Kidney (tissue), 14 donors: ENCODE measurements around the gene GPC5. TPM values are rescaled to one million over a fixed set of nuclear protein-coding genes. Genes with fewer than 3 reads are reported as not detected.

Experiments used
- DNase-seq, 5 donors: peaks; one replicate each; pipeline ENCODE4 v3.0.0-alpha.2; 2013 to 2020
- FAIRE-seq: peaks from 2 replicates; lab custom pipeline; 2012; peaks lifted over from hg19 to GRCh38; lab: Jason Lieb, UNC
- H3K27ac ChIP-seq, 2 donors: one replicate each; pipeline ENCODE4 v1.7.0; 2013; ENCODE audit warnings: low read depth in 2 of 2, low read length in 2 of 2, inconsistent platforms in 1 of 2
- H3K27me3 ChIP-seq: one replicate; pipeline ENCODE4 v1.7.1; 2013; ENCODE audit warnings: low read length, inconsistent platforms; ENCODE audit not compliant: control insufficient read depth, insufficient read depth
- H3K36me3 ChIP-seq, 3 donors: one replicate each; pipeline versions ENCODE4 v1.7.0 to v1.7.1; 2013; ENCODE audit warnings: low read length in 3 of 3, control low read depth in 1 of 3, inconsistent platforms in 1 of 3; ENCODE audit not compliant: insufficient read depth in 3 of 3, control insufficient read depth in 2 of 3
- H3K4me1 ChIP-seq, 3 donors: one replicate each; pipeline versions ENCODE4 v1.7.0 to v1.7.1; 2013; ENCODE audit warnings: low read length in 3 of 3, inconsistent platforms in 1 of 3, low read depth in 1 of 3; ENCODE audit not compliant: control insufficient read depth in 2 of 3, insufficient read depth in 2 of 3
- H3K4me3 ChIP-seq, 3 donors: one replicate each; pipeline versions ENCODE4 v1.7.0 to v1.8.1; 2013; ENCODE audit warnings: low read length in 3 of 3, control low read depth in 1 of 3, inconsistent platforms in 1 of 3
- H3K9ac ChIP-seq, 3 donors: one replicate each; pipeline versions ENCODE4 v1.7.0 to v1.7.1; 2013; ENCODE audit warnings: low read length in 3 of 3, control low read depth in 1 of 3, inconsistent platforms in 1 of 3
- H3K9me3 ChIP-seq, 3 donors: one replicate each; pipeline versions ENCODE4 v1.7.0 to v1.7.1; 2013; ENCODE audit warnings: low read length in 3 of 3, control low read depth in 1 of 3, inconsistent platforms in 1 of 3; ENCODE audit not compliant: control insufficient read depth in 2 of 3, insufficient read depth in 1 of 3
- intact Hi-C: fragments of 100-400 bp; cut with DNase I; formaldehyde crosslinking; loops from one replicate; pipeline ENCODE4 v1.11.1; 2022
- polyA plus RNA-seq: library from polyadenylated mRNA; stranded (reverse); fragments of 350-450 nt; fragmentation: Illumina TruSeq; extraction: RNeasy Lipid Tissue Mini Kit (QIAGEN cat#74804); gene quantifications from one replicate; pipeline ENCODE4 v1.2.3, GENCODE V29; 2014; ENCODE audit warnings: low read depth, low replicate concordance; ENCODE audit not compliant: insufficient read depth
- total RNA-seq: library from RNA; stranded (reverse); fragmentation: NEBNext Ultra II Directional; extraction: Animal tissue kit (Norgen Biotek cat#: 25700); gene quantifications from one replicate; pipeline ENCODE4 v1.2.1, GENCODE V29; 2021
- TF ChIP-seq, protein P1 (sequence below): IDR thresholded peaks from 3 replicates; pipeline ENCODE4 v1.5.1; 2012; ENCODE audit warnings: mild to moderate bottlenecking, moderate library complexity, borderline replicate concordance; ENCODE audit not compliant: insufficient read depth; ENCODE audit errors: extremely low read depth
- donor health status: control.
- donor health status: control.
- donor health status: control.
- donor health status: control.
- donor health status: control.
- donor health status: DM: yes; HTN: yes; CAD: no.
- donor health status: Normal renal cell carcinoma (clear cell type).

Gene GPC5
- total and polyA plus RNA-seq, 2 donors from 2014 or later = 0.47 to 6.8 TPM

DNA sequence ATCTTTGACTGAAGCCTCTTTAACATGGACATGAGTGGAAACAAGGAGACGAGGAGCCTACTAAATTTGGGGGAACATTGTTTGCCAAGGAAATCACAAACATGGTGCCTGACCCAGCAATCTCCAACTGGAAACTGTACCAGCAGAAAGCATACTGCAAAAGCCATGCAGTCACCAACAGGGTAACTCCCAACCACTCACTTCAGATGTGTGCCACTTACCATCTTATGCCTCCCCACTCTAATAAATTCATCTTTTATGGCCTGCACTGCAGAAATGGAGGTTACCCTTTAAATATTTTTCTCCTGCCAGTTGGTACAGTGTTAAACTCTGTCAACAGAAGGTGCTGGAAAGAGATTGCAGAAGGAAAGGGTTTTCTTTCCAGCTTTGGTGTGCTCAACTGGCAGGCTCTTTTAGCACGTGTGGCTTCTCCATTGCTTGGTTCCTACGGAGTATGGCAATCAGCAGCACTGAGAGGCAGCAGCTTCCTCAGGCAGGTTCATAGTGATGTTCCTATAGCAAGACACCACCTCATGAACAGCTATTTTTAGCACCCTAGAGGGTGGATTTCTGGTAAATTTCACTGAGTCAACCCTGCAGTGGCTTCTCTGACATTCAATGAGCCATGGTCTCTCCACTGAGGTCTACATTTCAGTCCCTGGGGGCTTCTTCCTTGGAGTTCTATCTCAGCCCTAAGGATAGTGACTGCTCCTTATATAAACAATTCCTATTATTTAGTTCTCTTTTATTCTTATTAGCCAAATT, 29.6 kb upstream of the GPC5 start:
- Histone ChIP-seq H3K27me3 (no peaks in the 10 kb centered on the region), H3K9ac (no peak overlapping the region), H3K9me3 (no peaks in the 10 kb centered on the region), H3K27ac (no peak overlapping the region), H3K4me3 (no peak overlapping the region), H3K4me1 (no peaks in the 10 kb centered on the region), H3K36me3 (no peaks in the 10 kb centered on the region)
- TF ChIP-seq, protein P1, sequence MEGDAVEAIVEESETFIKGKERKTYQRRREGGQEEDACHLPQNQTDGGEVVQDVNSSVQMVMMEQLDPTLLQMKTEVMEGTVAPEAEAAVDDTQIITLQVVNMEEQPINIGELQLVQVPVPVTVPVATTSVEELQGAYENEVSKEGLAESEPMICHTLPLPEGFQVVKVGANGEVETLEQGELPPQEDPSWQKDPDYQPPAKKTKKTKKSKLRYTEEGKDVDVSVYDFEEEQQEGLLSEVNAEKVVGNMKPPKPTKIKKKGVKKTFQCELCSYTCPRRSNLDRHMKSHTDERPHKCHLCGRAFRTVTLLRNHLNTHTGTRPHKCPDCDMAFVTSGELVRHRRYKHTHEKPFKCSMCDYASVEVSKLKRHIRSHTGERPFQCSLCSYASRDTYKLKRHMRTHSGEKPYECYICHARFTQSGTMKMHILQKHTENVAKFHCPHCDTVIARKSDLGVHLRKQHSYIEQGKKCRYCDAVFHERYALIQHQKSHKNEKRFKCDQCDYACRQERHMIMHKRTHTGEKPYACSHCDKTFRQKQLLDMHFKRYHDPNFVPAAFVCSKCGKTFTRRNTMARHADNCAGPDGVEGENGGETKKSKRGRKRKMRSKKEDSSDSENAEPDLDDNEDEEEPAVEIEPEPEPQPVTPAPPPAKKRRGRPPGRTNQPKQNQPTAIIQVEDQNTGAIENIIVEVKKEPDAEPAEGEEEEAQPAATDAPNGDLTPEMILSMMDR = no peak
- FAIRE-seq (no peak), DNase-seq (no peak)
- intact Hi-C loops = no loop called here

DNA sequence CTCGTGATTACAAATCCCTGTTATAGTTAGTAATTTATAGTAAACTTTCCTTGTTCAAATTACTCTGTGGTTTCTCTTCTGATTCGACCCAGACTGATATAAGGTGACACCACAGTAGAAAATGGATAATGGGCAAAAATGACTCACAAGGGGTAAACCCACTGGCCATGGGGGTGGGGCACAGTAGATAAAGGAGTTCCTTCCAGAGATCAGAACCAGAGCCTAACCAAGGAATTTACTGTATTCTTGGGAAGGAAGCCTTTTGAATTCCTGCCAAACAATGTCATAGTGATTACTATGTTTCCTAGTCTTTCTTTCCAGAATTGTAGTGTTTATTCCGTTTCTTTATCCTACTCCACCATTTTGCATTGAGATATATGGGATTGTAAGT, 29.0 kb upstream of the GPC5 start:
- no peak overlapping the region for H3K27ac ChIP-seq
- no peaks in the 10 kb centered on the region for H3K4me1 ChIP-seq
- DNase-seq (no peak), FAIRE-seq (no peak)
- no peaks in the 10 kb centered on the region for H3K27me3 ChIP-seq
- H3K4me3 ChIP-seq = no peak overlapping the region
- no peaks in the 10 kb centered on the region for H3K36me3 ChIP-seq
- H3K9me3 ChIP-seq = no peaks in the 10 kb centered on the region
- intact Hi-C loops = no loop called here
- TF ChIP-seq, protein P1 = no peak
- no peak overlapping the region for H3K9ac ChIP-seq

DNA sequence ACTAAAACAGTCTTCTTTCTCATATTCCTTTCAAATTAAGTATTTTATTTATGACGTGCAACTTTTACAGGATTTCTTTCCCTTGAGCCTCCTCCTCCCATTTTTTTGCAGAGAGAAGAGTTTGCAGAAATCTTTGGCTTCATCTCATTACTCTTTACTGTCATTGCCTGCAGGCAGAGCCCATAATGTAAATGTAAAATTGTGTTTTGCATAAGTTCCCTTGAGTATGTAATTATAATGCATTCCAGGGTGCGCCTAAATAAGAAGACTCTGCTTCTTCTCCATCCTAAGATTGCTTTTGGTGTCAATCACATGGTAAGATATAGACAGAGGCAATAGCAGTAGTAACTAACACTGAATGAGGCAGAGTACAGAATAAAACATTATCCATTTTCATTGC, 27.9 kb upstream of the GPC5 start:
- DNase-seq = no peak
- no peak for FAIRE-seq
- no peak overlapping the region for H3K4me3 ChIP-seq
- no peaks in the 10 kb centered on the region for H3K9me3 ChIP-seq
- no peaks in the 10 kb centered on the region for H3K4me1 ChIP-seq
- intact Hi-C loops = no loop called here
- H3K27me3 ChIP-seq = no peaks in the 10 kb centered on the region
- H3K36me3 ChIP-seq = no peaks in the 10 kb centered on the region
- H3K9ac ChIP-seq = no peak overlapping the region
- TF ChIP-seq, protein P1 = no peak
- no peak overlapping the region for H3K27ac ChIP-seq

DNA sequence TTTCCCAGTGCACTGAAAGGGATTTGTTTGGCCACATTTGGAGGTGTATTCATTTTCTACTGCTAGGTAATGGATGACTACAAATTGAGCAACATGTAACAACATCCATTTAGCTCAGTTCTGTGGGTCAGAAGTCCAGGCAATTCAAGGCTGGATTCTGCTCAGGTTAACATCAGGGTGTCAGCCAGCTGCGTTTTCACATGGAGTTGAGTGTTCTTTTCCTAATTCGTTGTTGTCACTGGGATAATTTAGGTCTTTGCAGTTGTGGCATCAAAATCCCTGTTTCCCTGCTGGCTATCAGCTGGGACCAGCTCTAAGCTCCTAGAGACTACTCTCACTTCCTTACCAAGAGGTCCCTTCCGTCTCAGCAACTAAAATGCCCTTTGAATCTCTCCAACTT, 25.5 kb upstream of the GPC5 start:
- no peaks in the 10 kb centered on the region for H3K27me3 ChIP-seq
- FAIRE-seq = no peak
- DNase-seq = no peak
- intact Hi-C loops = no loop called here
- TF ChIP-seq, protein P1 = no peak
- H3K4me1 ChIP-seq = no peaks in the 10 kb centered on the region
- no peaks in the 10 kb centered on the region for H3K36me3 ChIP-seq
- H3K9ac ChIP-seq = no peak overlapping the region
- no peak overlapping the region for H3K4me3 ChIP-seq
- H3K27ac ChIP-seq = no peak overlapping the region
- no peaks in the 10 kb centered on the region for H3K9me3 ChIP-seq
